Esophagus (tissue), 2 donors: Measurements from ENCODE around the gene SIGLEC11. TPM values are rescaled to one million over a fixed set of nuclear protein-coding genes. Genes with fewer than 3 reads are reported as not detected.
"Not testable (repeated sequence)": the region's sequence is repeated elsewhere in the genome, so short reads cannot be mapped to it uniquely, and the experiment has no call there.

Source experiments
- H3K27ac ChIP-seq, 2 donors: one replicate each; pipeline ENCODE4 v1.5.1; 2013; ENCODE audit warnings: low read depth in 2 of 2, mild to moderate bottlenecking in 2 of 2, inconsistent platforms in 1 of 2, low read length in 1 of 2, moderate library complexity in 1 of 2
- H3K27me3 ChIP-seq, 2 donors: one replicate each; pipeline ENCODE4 v1.6.1; 2013; ENCODE audit warnings: low read length in 2 of 2, control low read depth in 1 of 2, mild to moderate bottlenecking in 1 of 2; ENCODE audit not compliant: insufficient read depth in 2 of 2, control insufficient read depth in 1 of 2
- H3K36me3 ChIP-seq, 2 donors: one replicate each; pipeline ENCODE4 v1.6.1; 2013; ENCODE audit warnings: low read length in 1 of 2; ENCODE audit not compliant: control insufficient read depth in 2 of 2, insufficient read depth in 2 of 2
- H3K4me1 ChIP-seq, 2 donors: one replicate each; pipeline ENCODE4 v1.6.1; 2013; ENCODE audit warnings: low read length in 1 of 2; ENCODE audit not compliant: control insufficient read depth in 2 of 2, insufficient read depth in 2 of 2
- H3K4me3 ChIP-seq, 2 donors: one replicate each; pipeline ENCODE4 v1.5.1; 2013; ENCODE audit warnings: low read length in 2 of 2, mild to moderate bottlenecking in 2 of 2, low read depth in 1 of 2, moderate library complexity in 1 of 2
- H3K9me3 ChIP-seq, 2 donors: one replicate each; pipeline ENCODE4 v1.6.1; 2013; ENCODE audit warnings: mild to moderate bottlenecking in 2 of 2, low read depth in 1 of 2, low read length in 1 of 2, moderate library complexity in 1 of 2; ENCODE audit not compliant: control insufficient read depth in 2 of 2, insufficient read depth in 1 of 2
- WGBS, 2 donors: extraction: QIAGEN DNeasy Blood & Tissue Kit; methylation state at CpG; one replicate each; pipeline ENCODE4 v1.1.7; 2013; 5-methylcytosine and 5-hydroxymethylcytosine counted together
- polyA plus RNA-seq, 2 donors: library from polyadenylated mRNA; stranded (reverse); fragments of 200-250 nt; gene quantifications; one replicate each; pipeline ENCODE4 v1.2.3, GENCODE V29; 2013
- donor health status: healthy with polysubstance abuse.
- donor health status: Bipolar disorder and iron deficiency.

The SIGLEC11 gene
- polyA plus RNA-seq, 2 donors, result 0.11 to 0.16 TPM

DNA sequence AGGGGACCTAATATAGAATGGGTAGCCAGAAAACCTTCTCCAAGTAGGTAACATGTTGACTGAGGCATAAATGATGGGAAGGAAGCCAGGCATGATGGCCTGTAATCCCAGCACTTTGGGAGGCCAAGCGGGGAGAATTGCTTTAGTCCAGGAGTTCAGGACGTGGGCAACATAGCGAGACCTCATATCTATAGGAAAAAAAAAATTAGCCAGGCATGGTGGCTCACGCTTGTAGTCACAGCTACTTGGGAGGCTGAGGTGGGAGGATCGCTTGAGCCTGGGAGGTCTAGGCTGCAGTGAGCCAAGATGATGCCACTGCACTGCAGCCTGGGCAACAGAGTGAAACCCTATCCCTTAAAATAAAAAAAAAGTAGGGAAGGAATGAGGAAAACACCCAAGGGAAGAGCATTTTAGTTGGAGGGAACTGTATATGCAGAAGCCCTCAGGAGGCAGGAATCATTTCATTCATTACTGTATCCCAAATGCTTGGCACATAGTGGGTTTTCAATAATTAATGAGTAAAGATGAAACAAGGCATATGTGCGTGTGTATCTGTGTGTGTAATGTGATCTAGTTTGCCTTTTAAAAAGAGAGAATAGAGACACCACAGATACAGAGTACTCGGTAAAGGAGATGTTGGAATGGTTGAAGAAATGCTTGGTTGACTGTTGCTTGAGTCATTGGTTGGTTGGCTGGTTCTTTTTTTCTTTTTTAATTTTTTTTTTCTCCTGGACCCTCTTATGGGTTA, 29.5 kb downstream of the SIGLEC11 start:
- no peaks in the 10 kb centered on the region for H3K9me3 ChIP-seq

GRCh38 chr19:49930483-49931011, 30.4 kb downstream of the SIGLEC11 start:
- H3K4me3 ChIP-seq, result no peak overlapping the region
- peaks cover 0 to 9% of the 10 kb centered on the region in 2 donors for H3K36me3 ChIP-seq
- H3K9me3 ChIP-seq, result no peaks in the 10 kb centered on the region

More for the DNA sequence above, 29.5 kb downstream of the SIGLEC11 start:
- Histone ChIP-seq H3K27me3 (no peaks in the 10 kb centered on the region), H3K36me3 (peaks cover 0 to 9% of the 10 kb centered on the region in 2 donors), H3K4me3 (no peak overlapping the region), H3K4me1 (peaks cover 0 to 6% of the 10 kb centered on the region in 2 donors), H3K27ac (no peak overlapping the region)
- 93 to 97% methylated on average over 7 of the region's 7 CpGs for WGBS, 2 donors

DNA sequence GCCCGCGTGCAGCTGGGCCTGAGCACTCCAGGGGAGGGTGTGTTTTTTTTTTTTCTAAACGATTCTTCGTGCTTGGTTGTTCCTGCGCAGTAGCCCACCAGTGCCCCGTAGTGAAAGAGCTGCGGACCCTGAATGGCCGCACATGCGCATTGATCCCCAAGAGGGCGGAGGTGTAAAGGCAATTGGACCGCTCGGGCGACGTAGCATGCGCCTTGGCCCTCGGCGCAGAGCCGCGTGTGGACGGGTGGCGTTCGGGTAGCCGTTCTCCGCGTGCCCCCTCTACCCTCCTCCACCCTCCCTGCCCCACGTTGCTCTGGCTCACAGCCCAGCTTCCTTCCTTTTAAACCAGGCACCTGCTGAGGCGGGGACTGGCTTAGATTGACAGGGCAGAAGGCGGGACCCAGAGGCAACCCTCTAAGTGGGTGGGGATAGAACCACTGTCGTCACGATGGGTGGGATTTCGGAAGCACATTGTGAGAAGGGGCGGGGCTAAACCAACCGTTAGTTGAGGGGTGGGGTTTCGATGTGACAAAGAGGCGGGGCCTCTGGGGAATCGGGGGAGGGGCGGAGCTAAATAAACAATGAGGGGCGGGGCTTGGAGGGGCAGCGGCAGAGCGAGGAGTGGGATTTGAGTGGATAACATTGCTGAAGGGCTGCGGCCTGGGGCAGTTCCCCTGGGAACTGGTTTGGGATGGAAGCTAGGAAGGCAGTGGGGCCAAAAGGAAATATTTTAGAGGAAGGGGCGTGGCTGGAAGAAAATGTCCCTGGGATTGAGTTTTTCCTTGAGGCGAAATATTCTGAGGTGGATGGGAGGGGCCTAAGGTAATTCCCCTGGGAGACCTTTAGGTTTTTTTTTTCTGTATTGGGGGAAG, 31.1 kb downstream of the SIGLEC11 start:
- Histone ChIP-seq H3K27me3 (no peaks in the 10 kb centered on the region), H3K36me3 (peaks cover 0 to 9% of the 10 kb centered on the region in 2 donors), H3K4me3 (peak overlapping the region; percentile 80 to 85), H3K9me3 (no peaks in the 10 kb centered on the region), H3K4me1 (peaks cover 0 to 6% of the 10 kb centered on the region in 2 donors), H3K27ac (peak overlapping the region; percentile 88 to 90)
- WGBS, 2 donors, result 3 to 4% methylated on average over 43 of the region's 43 CpGs

More at GRCh38 chr19:49930483-49931011, 30.4 kb downstream of the SIGLEC11 start:
- 58 to 59% methylated on average over 15 of the region's 15 CpGs for WGBS, 2 donors
- H3K27ac ChIP-seq, result peak overlapping the region in 1 of 2 donors; percentile 90
- no peaks in the 10 kb centered on the region for H3K27me3 ChIP-seq
- peaks cover 0 to 6% of the 10 kb centered on the region in 2 donors for H3K4me1 ChIP-seq

DNA sequence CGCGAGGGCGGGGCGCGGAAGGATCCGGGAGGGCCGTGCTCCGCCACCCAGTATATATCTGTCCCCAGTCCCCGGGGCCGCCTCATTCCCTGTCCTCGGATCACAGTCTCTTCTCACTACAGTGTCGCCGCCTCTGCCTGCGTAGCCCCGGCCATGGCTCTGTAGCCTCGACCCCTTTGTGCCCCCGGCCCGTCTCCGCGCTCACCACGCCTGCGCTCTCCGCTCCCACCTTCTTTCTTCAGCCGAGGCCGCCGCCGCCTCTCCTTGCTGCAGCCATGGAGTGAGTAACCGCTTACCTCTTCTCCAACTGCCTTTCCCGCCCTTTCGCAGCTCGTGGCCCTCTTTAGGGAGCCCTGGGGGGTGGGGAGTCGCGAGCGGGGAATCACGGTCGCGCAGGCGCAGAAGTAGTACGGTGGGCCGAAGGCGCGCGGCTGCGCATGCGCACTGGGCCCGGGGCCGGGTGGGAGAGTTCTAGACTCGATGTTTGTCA, 31.8 kb downstream of the SIGLEC11 start, which contains the start of the genes ATF5 and NUP62:
TSS of gene ATF5 (plus strand) at position 85 of the 490 bp plus-strand sequence. CDS start 1,646 bp downstream, outside the sequence.
TSS of gene NUP62 (minus strand) at position 384 of the 490 bp plus-strand sequence. CDS start 19,697 bp downstream, outside the sequence.
- peak within 1 kb of the TSS; percentile 88 to 90 for H3K27ac ChIP-seq
- peaks cover 0 to 13% of the 10 kb centered on the region in 2 donors for H3K36me3 ChIP-seq
- H3K9me3 ChIP-seq, result no peaks in the 10 kb centered on the region
- WGBS, 2 donors, result 0% methylated on average over 37 to 48 of the region's 48 CpGs
- peak within 1 kb of the TSS; percentile 80 to 85 for H3K4me3 ChIP-seq
- peaks cover 0 to 6% of the 10 kb centered on the region in 2 donors for H3K4me1 ChIP-seq
- no peaks in the 10 kb centered on the region for H3K27me3 ChIP-seq

DNA sequence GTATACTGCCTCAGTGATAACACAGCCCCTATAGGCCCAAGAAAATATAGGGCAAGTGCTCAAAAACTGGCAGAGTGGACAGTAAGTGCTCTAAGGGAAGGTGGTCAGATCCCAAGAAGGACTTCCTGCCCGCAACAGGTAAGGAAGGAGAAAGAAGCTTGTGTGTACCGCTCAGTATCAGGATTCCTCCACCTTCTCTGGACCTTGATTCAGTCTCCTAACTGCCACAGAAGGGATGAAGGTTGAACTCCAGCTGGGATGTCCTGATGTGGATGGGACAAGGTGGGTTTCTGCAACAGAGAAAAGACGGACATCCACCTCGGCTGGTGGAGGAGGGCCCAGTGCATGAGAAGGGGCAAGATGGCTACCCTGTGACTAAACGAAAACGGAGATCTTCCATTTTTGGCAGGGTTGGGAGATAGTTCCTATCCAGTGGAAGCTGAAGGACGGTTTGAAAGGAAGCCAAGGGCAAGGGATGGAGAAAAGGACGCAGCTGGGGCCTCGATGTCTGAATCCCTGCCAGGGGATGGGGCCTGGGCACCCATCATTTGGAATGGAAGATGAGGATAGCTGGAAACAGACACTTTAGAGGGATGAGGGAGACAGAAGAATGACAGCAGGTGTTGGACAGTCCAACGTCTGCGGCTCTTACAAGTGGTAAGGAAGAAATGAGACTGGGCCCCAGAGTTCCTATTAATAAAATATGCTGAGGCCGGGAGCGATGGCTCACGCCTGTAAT, 33.3 kb downstream of the SIGLEC11 start:
- no peaks in the 10 kb centered on the region for H3K27me3 ChIP-seq
- H3K36me3 ChIP-seq, result peaks cover 5 to 23% of the 10 kb centered on the region in 2 donors
- H3K4me1 ChIP-seq, result peaks cover 0 to 6% of the 10 kb centered on the region in 2 donors
- no peak overlapping the region for H3K4me3 ChIP-seq
- no peak overlapping the region for H3K27ac ChIP-seq
- H3K9me3 ChIP-seq, result no peaks in the 10 kb centered on the region
- WGBS, 2 donors, result 80% methylated on average over 14 of the region's 14 CpGs

DNA sequence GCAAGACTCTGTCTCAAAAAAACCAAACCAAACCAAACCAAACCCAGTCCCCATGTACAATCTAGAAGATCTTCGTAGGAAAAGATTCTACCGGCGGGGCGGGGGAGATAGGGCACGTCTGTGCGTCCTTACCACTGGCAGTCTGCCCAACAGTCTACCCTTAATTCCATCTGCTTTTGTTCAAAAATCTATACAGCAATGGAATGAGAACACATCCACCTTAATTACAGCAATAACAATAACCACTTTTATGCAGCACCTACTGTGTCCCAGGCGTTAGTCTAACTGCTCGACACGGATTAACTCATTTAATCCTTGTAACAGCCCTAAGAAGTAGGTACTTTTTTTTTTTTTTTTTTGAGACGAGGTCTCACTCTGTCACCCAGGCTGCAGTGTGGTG, 34.5 kb downstream of the SIGLEC11 start:
- Histone ChIP-seq H3K4me3 (no peak overlapping the region), H3K36me3 (peaks cover 7 to 26% of the 10 kb centered on the region in 2 donors), H3K9me3 (no peaks in the 10 kb centered on the region), H3K27ac (no peak overlapping the region), H3K4me1 (peaks cover 0 to 6% of the 10 kb centered on the region in 2 donors), H3K27me3 (no peaks in the 10 kb centered on the region)
- 89 to 92% methylated on average over 10 of the region's 10 CpGs for WGBS, 2 donors

GRCh38 chr19:49925486-49925885, 35.5 kb downstream of the SIGLEC11 start:
- H3K4me1 ChIP-seq, result peaks cover 0 to 6% of the 10 kb centered on the region in 2 donors
- H3K27me3 ChIP-seq, result no peaks in the 10 kb centered on the region
- H3K36me3 ChIP-seq, result peaks cover 7 to 34% of the 10 kb centered on the region in 2 donors
- no peak overlapping the region for H3K4me3 ChIP-seq
- no peaks in the 10 kb centered on the region for H3K9me3 ChIP-seq
- no peak overlapping the region for H3K27ac ChIP-seq
- 94 to 96% methylated on average over 5 of the region's 5 CpGs for WGBS, 2 donors

DNA sequence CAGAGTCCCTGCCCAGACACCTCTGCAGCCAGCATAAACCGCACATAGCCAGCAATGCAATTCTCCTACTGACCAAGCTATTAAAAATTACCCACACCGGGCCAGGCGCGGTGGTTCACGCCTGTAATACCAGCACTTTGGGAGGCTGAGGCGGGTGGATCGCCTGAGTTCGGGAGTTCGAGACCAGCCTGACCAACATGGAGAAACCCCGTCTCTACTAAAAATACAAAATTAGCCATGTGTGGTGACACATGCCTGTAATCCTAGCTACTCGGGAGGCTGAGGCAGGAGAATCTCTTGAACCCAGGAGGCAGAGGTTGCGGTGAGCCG, 36.1 kb downstream of the SIGLEC11 start:
- 91 to 93% methylated on average over 13 of the region's 13 CpGs for whole genome bisulfite sequencing, 2 donors
- H3K9me3 ChIP-seq, H3K27me3 ChIP-seq, H3K27ac ChIP-seq, H3K4me1 ChIP-seq, H3K4me3 ChIP-seq: not testable (repeated sequence)
- H3K36me3 ChIP-seq, result peaks cover 7 to 35% of the 10 kb centered on the region in 2 donors
